NB4 (cell line): ENCODE data around the gene UNK.

Source experiments
- DNase-seq: peaks from one replicate; pipeline ENCODE4 v3.0.0; 2010; ENCODE audit warnings: low read depth
- H3K4me3 ChIP-seq: one replicate; pipeline ENCODE4 v1.5.1; 2011; ENCODE audit warnings: mild to moderate bottlenecking, low read depth, low read length, moderate library complexity
- MYC ChIP-seq: IDR thresholded peaks from 2 replicates; pipeline ENCODE4 v1.6.1; 2011; ENCODE audit warnings: low read depth, low read length
- POLR2A ChIP-seq: IDR thresholded peaks from 2 replicates; pipeline ENCODE4 v1.6.1; 2011; ENCODE audit warnings: mild to moderate bottlenecking; ENCODE audit not compliant: insufficient read length; ENCODE audit errors: extremely low read depth
- TF ChIP-seq, protein P1 (sequence below): IDR thresholded peaks from one replicate; pipeline ENCODE4 v1.5.1; 2012; ENCODE audit warnings: low read depth, low read length
- TF ChIP-seq, protein P2 (sequence below): IDR thresholded peaks from 2 replicates; pipeline ENCODE4 v1.6.1; 2011; ENCODE audit warnings: low read depth, low read length

UNK gene

DNA sequence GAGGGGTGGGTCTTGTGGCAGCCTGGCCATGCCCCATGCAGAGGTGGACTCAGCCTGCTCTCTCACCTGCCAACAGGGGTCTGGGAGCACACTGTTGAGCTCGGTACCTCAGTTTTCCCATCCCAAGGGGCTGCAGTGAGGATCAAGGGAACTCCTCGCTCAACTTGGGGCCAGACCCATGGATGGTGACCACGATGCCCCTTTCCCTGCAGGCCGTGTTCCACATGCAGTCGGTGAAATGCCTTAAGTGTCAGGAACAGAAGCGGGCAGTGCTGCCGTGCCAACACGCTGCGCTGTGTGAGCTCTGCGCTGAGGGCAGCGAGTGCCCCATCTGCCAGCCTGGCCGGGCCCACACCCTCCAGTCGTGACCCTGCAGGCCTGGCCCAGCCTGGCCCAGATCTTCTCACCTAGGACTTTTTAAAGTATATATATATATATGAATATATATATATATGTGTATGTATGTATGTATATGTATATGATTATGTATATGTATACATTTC lies 39.5 kb downstream of the UNK start:
- no peak overlapping the region for H3K4me3 ChIP-seq
- DNase-seq: no peak
- TF ChIP-seq, protein P1, sequence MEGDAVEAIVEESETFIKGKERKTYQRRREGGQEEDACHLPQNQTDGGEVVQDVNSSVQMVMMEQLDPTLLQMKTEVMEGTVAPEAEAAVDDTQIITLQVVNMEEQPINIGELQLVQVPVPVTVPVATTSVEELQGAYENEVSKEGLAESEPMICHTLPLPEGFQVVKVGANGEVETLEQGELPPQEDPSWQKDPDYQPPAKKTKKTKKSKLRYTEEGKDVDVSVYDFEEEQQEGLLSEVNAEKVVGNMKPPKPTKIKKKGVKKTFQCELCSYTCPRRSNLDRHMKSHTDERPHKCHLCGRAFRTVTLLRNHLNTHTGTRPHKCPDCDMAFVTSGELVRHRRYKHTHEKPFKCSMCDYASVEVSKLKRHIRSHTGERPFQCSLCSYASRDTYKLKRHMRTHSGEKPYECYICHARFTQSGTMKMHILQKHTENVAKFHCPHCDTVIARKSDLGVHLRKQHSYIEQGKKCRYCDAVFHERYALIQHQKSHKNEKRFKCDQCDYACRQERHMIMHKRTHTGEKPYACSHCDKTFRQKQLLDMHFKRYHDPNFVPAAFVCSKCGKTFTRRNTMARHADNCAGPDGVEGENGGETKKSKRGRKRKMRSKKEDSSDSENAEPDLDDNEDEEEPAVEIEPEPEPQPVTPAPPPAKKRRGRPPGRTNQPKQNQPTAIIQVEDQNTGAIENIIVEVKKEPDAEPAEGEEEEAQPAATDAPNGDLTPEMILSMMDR: no peak
- no peak for TF ChIP-seq POLR2A
- TF ChIP-seq, protein P2, sequence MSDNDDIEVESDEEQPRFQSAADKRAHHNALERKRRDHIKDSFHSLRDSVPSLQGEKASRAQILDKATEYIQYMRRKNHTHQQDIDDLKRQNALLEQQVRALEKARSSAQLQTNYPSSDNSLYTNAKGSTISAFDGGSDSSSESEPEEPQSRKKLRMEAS: no peak
- no peak for TF ChIP-seq MYC

DNA sequence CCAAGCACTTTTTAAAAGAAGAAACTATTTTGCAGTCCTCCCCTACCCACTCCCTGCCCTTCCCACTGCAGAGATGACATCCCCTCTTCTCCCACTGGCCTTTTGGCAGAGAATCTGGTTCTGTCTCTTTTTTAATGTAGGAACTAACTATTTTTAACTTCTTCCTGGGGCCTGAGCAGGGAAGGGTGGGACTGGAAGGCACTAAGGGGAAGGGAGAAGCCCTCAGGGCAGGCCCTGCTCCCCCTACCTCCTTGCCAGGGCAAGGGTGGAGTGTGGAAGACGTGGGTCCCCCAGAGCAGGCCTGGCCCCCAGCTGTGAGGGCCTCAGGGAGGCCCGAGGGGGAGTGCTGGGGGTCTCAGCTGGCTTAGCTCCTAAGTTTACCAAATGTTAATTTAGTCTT lies 40.1 kb downstream of the UNK start:
- no peak for DNase-seq
- TF ChIP-seq, protein P1: no peak
- TF ChIP-seq, protein P2: no peak
- no peak for TF ChIP-seq POLR2A
- no peak for TF ChIP-seq MYC
- no peak overlapping the region for H3K4me3 ChIP-seq

DNA sequence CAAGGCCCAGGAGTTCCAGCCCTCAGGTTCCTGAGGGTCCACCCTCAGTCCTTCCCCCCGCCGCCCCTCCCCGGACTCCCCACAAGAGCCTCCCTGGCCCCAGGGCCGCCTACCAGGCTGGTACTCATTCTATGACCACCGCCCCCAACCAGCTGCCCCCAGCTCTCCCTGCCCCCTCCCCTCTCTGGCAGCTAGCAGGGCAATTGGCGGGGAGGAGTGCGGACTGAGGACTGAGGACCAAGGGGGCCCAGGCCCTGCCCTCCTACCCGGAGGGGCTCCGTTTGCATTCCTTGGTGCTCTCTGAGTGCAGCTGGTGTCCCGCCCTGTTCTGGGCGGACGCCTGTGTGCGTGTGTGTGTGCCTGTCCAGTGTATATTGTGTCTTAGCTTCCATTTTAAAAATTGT lies 40.5 kb downstream of the UNK start:
- no peak overlapping the region for H3K4me3 ChIP-seq
- DNase-seq: no peak
- TF ChIP-seq POLR2A: no peak
- TF ChIP-seq, protein P1: no peak
- TF ChIP-seq MYC: no peak
- TF ChIP-seq, protein P2: no peak

DNA sequence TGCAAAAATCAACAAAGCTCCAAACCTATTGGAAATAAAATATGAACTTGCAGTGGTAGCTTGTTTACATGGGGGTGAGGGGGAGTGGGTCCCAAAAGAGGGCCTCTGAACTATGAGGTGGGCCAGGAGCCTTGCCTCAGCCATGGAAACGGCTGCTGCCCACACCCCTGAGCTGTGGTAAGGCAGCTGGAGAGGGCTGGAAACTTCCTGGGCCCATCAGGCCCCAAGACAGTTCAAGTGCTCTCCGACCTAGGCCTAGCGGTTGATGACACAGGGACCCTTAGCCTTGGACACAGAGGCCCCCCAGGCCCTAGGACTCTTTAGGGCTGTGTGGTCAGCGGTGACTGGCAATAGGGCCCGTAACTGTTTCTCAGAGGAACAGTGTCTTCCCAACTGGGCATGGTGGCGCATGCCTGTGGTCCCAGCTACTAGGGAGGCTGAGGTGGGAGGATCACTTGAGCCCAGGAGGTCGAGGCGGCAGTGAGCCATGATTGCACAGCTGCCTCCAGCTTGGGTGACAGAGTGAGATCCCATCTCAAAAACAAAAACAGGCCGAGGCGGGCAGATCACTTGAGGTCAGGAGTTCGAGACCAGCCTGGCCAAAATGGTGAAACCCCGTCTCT lies 41.3 kb downstream of the UNK start:
- DNase-seq: no peak
- no peak overlapping the region for H3K4me3 ChIP-seq
- TF ChIP-seq MYC: no peak
- TF ChIP-seq, protein P1: no peak
- TF ChIP-seq, protein P2: no peak
- TF ChIP-seq POLR2A: no peak

DNA sequence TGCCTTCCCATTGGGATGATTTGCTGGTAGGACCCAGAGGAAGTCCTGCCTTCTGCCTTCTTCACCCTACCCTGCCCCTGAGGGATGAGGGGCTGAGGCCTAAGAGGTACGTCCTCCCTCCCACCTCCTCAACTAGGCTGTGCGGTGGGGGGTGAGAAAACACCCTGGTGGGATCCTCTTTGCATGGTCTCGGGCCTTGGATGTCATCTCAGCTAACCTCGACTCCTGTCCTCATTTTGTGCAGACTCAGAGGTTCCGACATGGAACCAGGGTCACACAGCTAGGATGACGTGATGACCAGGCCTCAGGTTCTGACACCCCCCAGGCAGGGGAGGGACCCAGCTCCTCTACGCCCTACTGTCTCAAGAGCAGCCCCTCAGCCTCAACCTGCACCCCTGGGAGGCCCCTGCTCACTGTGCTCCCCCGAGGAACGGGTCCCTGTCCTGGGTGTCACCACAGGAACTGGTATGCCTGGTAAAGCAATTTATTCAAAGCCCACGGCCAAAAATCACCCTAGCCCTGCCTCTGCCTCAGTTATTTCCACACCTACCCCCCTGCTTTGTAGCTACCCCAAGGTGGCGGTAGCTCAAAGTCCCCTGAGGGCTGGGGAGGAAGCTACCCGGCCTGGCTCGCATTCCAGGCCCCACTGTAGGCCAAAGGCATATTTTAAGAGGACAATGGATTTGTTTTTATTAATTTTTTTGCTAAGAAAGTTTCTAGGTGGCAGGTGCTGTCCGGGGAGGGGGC lies 42.1 kb downstream of the UNK start:
- no peak overlapping the region for H3K4me3 ChIP-seq
- DNase-seq: peak; percentile 44
- TF ChIP-seq MYC (no peak), POLR2A (no peak)
- TF ChIP-seq, protein P1: no peak
- TF ChIP-seq, protein P2: no peak
